HCT116 (cell line): ENCODE measurements around the gene ARID2. TPM values are rescaled to one million over a fixed set of nuclear protein-coding genes. Genes with fewer than 3 reads are reported as not detected.

Experiments used
- ATAC-seq: fragments of 200-7000 bp; cut with Tn5 transposase; 2 replicates; pipeline ENCODE4 v1.9.1; 2020; ENCODE audit warnings: mild to moderate bottlenecking, moderate library complexity
- BruUV-seq: library from RNA; stranded (reverse); fragments of 400-500 nt; replicated peaks from 2 replicates; lab custom pipeline; 2021; lab: Mats Ljungman, UMichigan
- CTCF ChIA-PET: fragments of 300-600 bp; sonication (Branson Sonifier 250); formaldehyde crosslinking; loops from one replicate; lab custom pipeline; 2021; ENCODE audit warnings: antibody characterized with exemption; lab: Charles Lee
- POLR2A ChIA-PET: fragments of 300-600, 350-600 bp; sonication (Branson Sonifier 250); formaldehyde crosslinking; loops from one replicate; lab custom pipeline; 2021; ENCODE audit warnings: antibody characterized with exemption; lab: Charles Lee
- RAD21 ChIA-PET, 2 experiments: fragments of 300-600 bp; sonication (Branson Sonifier 250); formaldehyde crosslinking; loops; one replicate each; lab custom pipeline; 2023; ENCODE audit warnings: low total read pairs in 2 of 2; ENCODE audit not compliant: uncharacterized antibody in 2 of 2, unreplicated experiment in 2 of 2, low non-redundant PET in 1 of 2; lab: Charles Lee
- DNase-seq: peaks from one replicate; pipeline ENCODE4 v3.0.0-alpha.2; 2010; ENCODE audit warnings: low read depth, low spot score
- H2AFZ ChIP-seq: fragments of 200-600 bp; shearing (Covaris generic), sonication (generic); 2 replicates; pipeline ENCODE4 v1.6.1; 2017; ENCODE audit warnings: low read depth, mixed run types, mixed read lengths, antibody characterized with exemption, low read length; ENCODE audit not compliant: poor library complexity, severe bottlenecking
- H3K27ac ChIP-seq: 2 replicates; pipeline ENCODE4 v1.5.1; 2012; ENCODE audit warnings: low read depth, low read length
- H3K27me3 ChIP-seq: fragments of 200-600 bp; sonication (generic); 2 replicates; pipeline ENCODE4 v1.6.1; 2016; ENCODE audit warnings: mixed run types, low read length, mixed read lengths; ENCODE audit not compliant: insufficient read depth
- H3K36me3 ChIP-seq, 2 experiments: fragments of 200-500 bp in 1 of 2; fragments of 200-600 bp in 1 of 2; sonication (Bioruptor generic) in 1 of 2; sonication (generic) in 1 of 2; 2 replicates each; pipeline versions ENCODE4 v1.5.1 to v1.6.1; 2014 to 2016; ENCODE audit warnings: low read length in 2 of 2, inconsistent platforms in 1 of 2, mixed read lengths in 1 of 2, mixed run types in 1 of 2; ENCODE audit not compliant: insufficient read depth in 2 of 2, control insufficient read depth in 1 of 2
- H3K4me1 ChIP-seq, 2 experiments: fragments of 200-600 bp in 1 of 2; sonication (generic) in 1 of 2; 2 replicates each; pipeline versions ENCODE4 v1.5.1 to v1.6.1; 2012 to 2017; ENCODE audit warnings: low read length in 2 of 2, inconsistent platforms in 1 of 2, mild to moderate bottlenecking in 1 of 2, mixed read lengths in 1 of 2, mixed run types in 1 of 2, moderate library complexity in 1 of 2; ENCODE audit not compliant: insufficient read depth in 2 of 2, control insufficient read depth in 1 of 2
- H3K4me2 ChIP-seq: fragments of 200-600 bp; sonication (generic); 2 replicates; pipeline ENCODE4 v1.6.1; 2017; ENCODE audit warnings: mixed run types, low read length, mixed read lengths
- H3K4me3 ChIP-seq, 2 experiments: fragments of 200-600 bp in 1 of 2; sonication (generic) in 1 of 2; replicated peaks in 1 of 2; 2 replicates each; pipeline ENCODE4 v1.5.1; 2011 to 2016; ENCODE audit warnings: low read length in 2 of 2, control low read depth in 1 of 2, low read depth in 1 of 2, mild to moderate bottlenecking in 1 of 2, mixed read lengths in 1 of 2, mixed run types in 1 of 2
- H3K79me2 ChIP-seq: fragments of 200-600 bp; sonication (generic); 2 replicates; pipeline ENCODE4 v1.6.1; 2017; ENCODE audit warnings: mild to moderate bottlenecking, mixed run types, low read length, moderate library complexity, mixed read lengths; ENCODE audit not compliant: insufficient read depth
- H3K9ac ChIP-seq: fragments of 200-600 bp; sonication (generic); 2 replicates; pipeline ENCODE4 v1.6.1; 2016; ENCODE audit warnings: low read length, mixed read lengths
- H3K9me2 ChIP-seq: fragments of 200-600 bp; sonication (generic), shearing (Covaris generic); 2 replicates; pipeline ENCODE4 v1.6.1; 2017; ENCODE audit warnings: mixed run types, mild to moderate bottlenecking, moderate library complexity; ENCODE audit not compliant: insufficient read depth
- H3K9me3 ChIP-seq, 2 experiments: fragments of 200-500 bp in 1 of 2; fragments of 200-600 bp in 1 of 2; sonication (Bioruptor generic) in 1 of 2; sonication (generic) in 1 of 2; 2 replicates each; pipeline ENCODE4 v1.6.1; 2014 to 2017; ENCODE audit warnings: low read length in 2 of 2, mixed read lengths in 2 of 2, inconsistent platforms in 1 of 2, low read depth in 1 of 2, mild to moderate bottlenecking in 1 of 2, mixed run types in 1 of 2, moderate library complexity in 1 of 2; ENCODE audit not compliant: control insufficient read depth in 1 of 2, insufficient read depth in 1 of 2
- H4K20me1 ChIP-seq: fragments of 200-600 bp; sonication (generic), shearing (Covaris generic); 2 replicates; pipeline ENCODE4 v1.6.1; 2017; ENCODE audit warnings: mixed run types, mild to moderate bottlenecking, moderate library complexity; ENCODE audit not compliant: insufficient read depth
- FOSL1 ChIP-seq: IDR thresholded peaks from 2 replicates; pipeline ENCODE4 v1.6.1; 2012; ENCODE audit warnings: low read depth
- JUND ChIP-seq: IDR thresholded peaks from 2 replicates; pipeline ENCODE4 v1.6.1; 2012
- RAD21 ChIP-seq: IDR thresholded peaks from 2 replicates; pipeline ENCODE4 v1.6.1; 2012; ENCODE audit warnings: low read depth, mild to moderate bottlenecking
- SIN3A ChIP-seq: IDR thresholded peaks from 2 replicates; pipeline ENCODE4 v1.6.1; 2012; ENCODE audit warnings: low read depth
- SRF ChIP-seq: IDR thresholded peaks from 2 replicates; pipeline ENCODE4 v1.6.1; 2012; ENCODE audit warnings: low read depth
- TCF7L2 ChIP-seq: IDR thresholded peaks from 2 replicates; pipeline ENCODE4 v1.7.0; 2011; ENCODE audit warnings: borderline replicate concordance, inconsistent platforms; ENCODE audit not compliant: insufficient read depth, insufficient read length; ENCODE audit errors: extremely low read depth
- YY1 ChIP-seq: IDR thresholded peaks from 2 replicates; pipeline ENCODE4 v1.6.1; 2011; ENCODE audit warnings: low read length, low read depth, moderate library complexity, mild to moderate bottlenecking; ENCODE audit not compliant: insufficient replicate concordance; ENCODE audit errors: extremely low read depth
- ZFX ChIP-seq: fragments of 450-650 bp; IDR thresholded peaks from 2 replicates; pipeline ENCODE4 v1.6.1; 2017
- intact Hi-C: fragments of 100-400 bp; cut with micrococcal nuclease; formaldehyde crosslinking; loops from 2 replicates; pipeline ENCODE4 v1.10.0; 2022
- total RNA-seq: library from RNA; stranded (reverse); gene quantifications from one replicate; pipeline ENCODE4 v1.2.1, GENCODE V29; 2021; ENCODE audit not compliant: unreplicated experiment
- TF ChIP-seq, protein P1 (sequence below), 3 experiments: fragments of 200-600 bp in 1 of 3; sonication (generic) in 1 of 3; IDR thresholded peaks in 2 of 3; conservative IDR thresholded peaks in 1 of 3; 2 replicates each; pipeline ENCODE4 v1.5.1; 2012 to 2017; ENCODE audit warnings: low read depth in 2 of 3, low read length in 2 of 3, antibody characterized with exemption in 1 of 3, borderline replicate concordance in 1 of 3, control low read depth in 1 of 3, mild to moderate bottlenecking in 1 of 3, mixed read lengths in 1 of 3, mixed run types in 1 of 3, moderate library complexity in 1 of 3; ENCODE audit not compliant: insufficient read depth in 1 of 3

Gene ARID2
- total RNA-seq, 1 experiment from 2014 or later: 30.5 TPM

DNA sequence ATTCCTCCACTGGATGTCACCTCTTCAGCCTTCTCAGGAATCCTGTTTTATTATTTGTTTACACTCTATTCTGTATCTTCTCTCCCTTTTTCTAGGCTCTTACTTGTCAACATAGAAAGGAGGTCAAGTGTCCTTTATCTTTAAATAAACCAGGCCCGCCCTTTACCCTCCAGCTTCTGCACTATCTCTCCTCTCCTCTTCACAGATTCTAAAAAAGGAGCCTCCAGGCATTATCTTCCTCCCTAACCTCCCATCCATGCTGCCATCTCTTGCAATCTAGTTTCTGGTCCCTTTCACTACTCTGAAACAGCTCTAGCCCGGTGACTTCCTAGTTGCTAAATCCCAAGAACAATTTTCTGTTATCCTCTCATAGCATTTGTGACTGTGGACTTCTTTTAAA lies 24.1 kb upstream of the ARID2 start:
- Histone ChIP-seq H3K79me2 (no peaks in the 10 kb centered on the region), H2AFZ (no peak overlapping the region), H3K27me3 (no peaks in the 10 kb centered on the region), H4K20me1 (no peaks in the 10 kb centered on the region), H3K4me1 (peaks cover 12 to 14% of the 10 kb centered on the region in 2 experiments; a peak in 3 of 4 replicates), H3K27ac (no peak overlapping the region), H3K4me3 (no peak overlapping the region), H3K4me2 (no peak overlapping the region), H3K9me3 (no peaks in the 10 kb centered on the region), H3K9me2 (no peaks in the 10 kb centered on the region), H3K9ac (no peak overlapping the region), H3K36me3 (no peaks in the 10 kb centered on the region)
- ATAC-seq (no peak), DNase-seq (no peak)
- ChIA-PET RAD21 (no interaction called here), CTCF (no interaction called here), POLR2A (no interaction called here)
- no TSS peak for BruUV-seq
- no peak for TF ChIP-seq JUND
- intact Hi-C loops: no loop called here

DNA sequence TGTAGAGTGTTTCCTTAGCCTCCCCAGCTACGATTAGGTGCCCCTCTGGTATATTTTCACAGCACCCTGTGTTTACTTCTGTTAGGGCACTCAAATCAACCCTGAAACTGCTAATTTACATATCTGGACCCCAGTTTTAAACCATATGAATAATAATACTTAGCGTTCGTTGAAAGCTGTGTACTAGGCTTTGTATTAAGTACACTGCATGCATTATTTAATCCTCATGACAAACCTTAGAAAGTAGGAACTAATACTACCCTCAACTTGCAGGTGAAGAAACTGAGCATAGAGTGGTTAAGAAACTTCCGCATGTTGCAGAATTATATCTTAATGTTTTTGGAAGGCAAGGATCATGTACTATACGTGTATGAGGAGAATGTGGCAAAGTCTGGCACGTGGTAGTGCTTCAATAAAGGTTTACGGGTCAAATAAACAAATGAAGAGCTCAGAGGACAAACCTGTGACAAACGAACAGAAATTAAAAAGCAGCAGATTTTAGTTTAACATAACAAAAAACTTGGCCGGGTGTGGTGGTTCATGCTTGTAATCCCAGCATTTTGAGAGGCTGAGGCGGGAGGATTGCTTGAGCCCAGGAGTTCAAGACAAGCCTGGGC lies 22.2 kb upstream of the ARID2 start:
- H3K4me2 ChIP-seq: no peak overlapping the region
- POLR2A ChIA-PET: no interaction called here
- no peaks in the 10 kb centered on the region for H3K9me3 ChIP-seq
- H3K27me3 ChIP-seq: no peaks in the 10 kb centered on the region
- H3K9ac ChIP-seq: no peak overlapping the region
- RAD21 ChIA-PET: no interaction called here
- no peak overlapping the region for H2AFZ ChIP-seq
- H3K79me2 ChIP-seq: no peaks in the 10 kb centered on the region
- no TSS peak for BruUV-seq
- TF ChIP-seq ZFX (no peak), FOSL1 (no peak), RAD21 (no peak), SRF (no peak), SIN3A (no peak), YY1 (no peak), TCF7L2 (no peak)
- TF ChIP-seq, protein P1, sequence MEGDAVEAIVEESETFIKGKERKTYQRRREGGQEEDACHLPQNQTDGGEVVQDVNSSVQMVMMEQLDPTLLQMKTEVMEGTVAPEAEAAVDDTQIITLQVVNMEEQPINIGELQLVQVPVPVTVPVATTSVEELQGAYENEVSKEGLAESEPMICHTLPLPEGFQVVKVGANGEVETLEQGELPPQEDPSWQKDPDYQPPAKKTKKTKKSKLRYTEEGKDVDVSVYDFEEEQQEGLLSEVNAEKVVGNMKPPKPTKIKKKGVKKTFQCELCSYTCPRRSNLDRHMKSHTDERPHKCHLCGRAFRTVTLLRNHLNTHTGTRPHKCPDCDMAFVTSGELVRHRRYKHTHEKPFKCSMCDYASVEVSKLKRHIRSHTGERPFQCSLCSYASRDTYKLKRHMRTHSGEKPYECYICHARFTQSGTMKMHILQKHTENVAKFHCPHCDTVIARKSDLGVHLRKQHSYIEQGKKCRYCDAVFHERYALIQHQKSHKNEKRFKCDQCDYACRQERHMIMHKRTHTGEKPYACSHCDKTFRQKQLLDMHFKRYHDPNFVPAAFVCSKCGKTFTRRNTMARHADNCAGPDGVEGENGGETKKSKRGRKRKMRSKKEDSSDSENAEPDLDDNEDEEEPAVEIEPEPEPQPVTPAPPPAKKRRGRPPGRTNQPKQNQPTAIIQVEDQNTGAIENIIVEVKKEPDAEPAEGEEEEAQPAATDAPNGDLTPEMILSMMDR (IDR thresholded peaks at IDR 0.05 in 2 of 3, conservative IDR thresholded peaks at IDR 0.05 in 1 of 3; ENCODE audit: borderline replicate concordance in 1 of 3, insufficient read depth in 1 of 3, low read depth in 2 of 3, low read length in 2 of 3): no peak
- ATAC-seq (no peak), DNase-seq (no peak)
- CTCF ChIA-PET: interaction anchor here (0.7 kb wide), 1 partner anchor 21 kb away, joined by 3 read pairs; no protein-coding TSS in a partner anchor
- intact Hi-C loops: no loop called here
- H3K36me3 ChIP-seq: no peaks in the 10 kb centered on the region
- no peaks in the 10 kb centered on the region for H3K9me2 ChIP-seq
- H3K4me1 ChIP-seq: peaks cover 12 to 14% of the 10 kb centered on the region in 2 experiments; a peak in 3 of 4 replicates
- H3K4me3 ChIP-seq: no peak overlapping the region
- H3K27ac ChIP-seq: no peak overlapping the region
- H4K20me1 ChIP-seq: no peaks in the 10 kb centered on the region
